ENCODE measurements around the gene NSG2.
"Not testable (repeated sequence)": the region's sequence is repeated elsewhere in the genome, so short reads cannot be mapped to it uniquely, and the experiment has no call there.

Gene NSG2

GRCh38 chr5:174106997-174107655, 61.6 kb downstream of the NSG2 start:
- no peak for DNase-seq

GRCh38 chr5:174108745-174109144, 63.2 kb downstream of the NSG2 start:
- no peak for DNase-seq

GRCh38 chr5:174109698-174110260, 64.3 kb downstream of the NSG2 start:
- DNase-seq: no peak

- no peak for DNase-seq
Measured at GRCh38 chr5:174110310-174110709, 64.8 kb downstream of the NSG2 start.

GRCh38 chr5:174111287-174111973, 65.9 kb downstream of the NSG2 start:
- DNase-seq: no peak

GRCh38 chr5:174115226-174115625, 69.7 kb downstream of the NSG2 start:
- no peak for DNase-seq

- DNase-seq: no peak
Measured at GRCh38 chr5:174118823-174119467, 73.4 kb downstream of the NSG2 start.

GRCh38 chr5:174119468-174119881, 74.0 kb downstream of the NSG2 start:
- DNase-seq: no peak

- no peak for DNase-seq
Measured at GRCh38 chr5:174120401-174121005, 75.0 kb downstream of the NSG2 start.

- DNase-seq: no peak
Measured at GRCh38 chr5:174134545-174134944, 89.0 kb downstream of the NSG2 start.

GRCh38 chr5:174139623-174140022, 94.1 kb downstream of the NSG2 start:
- DNase-seq: no peak

- DNase-seq: no peak
Measured at GRCh38 chr5:174140452-174141020, 95.0 kb downstream of the NSG2 start.

- DNase-seq: no peak
Measured at GRCh38 chr5:174141398-174141797, 95.9 kb downstream of the NSG2 start.

GRCh38 chr5:174145091-174145490, 99.6 kb downstream of the NSG2 start:
- no peak for DNase-seq

GRCh38 chr5:174145821-174146220, 100.3 kb downstream of the NSG2 start:
- DNase-seq: no peak

- DNase-seq: no peak
Measured at GRCh38 chr5:174146556-174146955, 101.0 kb downstream of the NSG2 start.

- DNase-seq: not testable (repeated sequence)
Measured at GRCh38 chr5:174147012-174147411, 101.5 kb downstream of the NSG2 start.

- DNase-seq: no peak
Measured at GRCh38 chr5:174147551-174147950, 102.0 kb downstream of the NSG2 start.

- DNase-seq: no peak
Measured at GRCh38 chr5:174148721-174149120, 103.2 kb downstream of the NSG2 start.

GRCh38 chr5:174149426-174149825, 103.9 kb downstream of the NSG2 start:
- DNase-seq: no peak

GRCh38 chr5:174149989-174150388, 104.5 kb downstream of the NSG2 start:
- no peak for DNase-seq

- DNase-seq: no peak
Measured at GRCh38 chr5:174151599-174152181, 106.2 kb downstream of the NSG2 start.

GRCh38 chr5:174154559-174154958, 109.1 kb downstream of the NSG2 start:
- DNase-seq: no peak

Measured in inflammatory macrophage treated with lipopolysaccharide for 4 hours (primary cell).